Esophagus squamous epithelium (tissue), 4 donors: ENCODE measurements around the gene STK17A.

Source experiments
- POLR2A ChIP-seq, 4 donors: fragments of 450-650 bp; IDR thresholded peaks; one replicate each; pipeline ENCODE4 v1.6.1; 2017; ENCODE audit warnings: antibody characterized with exemption in 4 of 4, mild to moderate bottlenecking in 4 of 4, moderate library complexity in 3 of 4
- TF ChIP-seq, protein P1 (sequence below), 6 experiments: fragments of 450-650 bp in 4 of 6; fragments of 200-600 bp in 2 of 6; sonication (generic) in 2 of 6; IDR thresholded peaks; one replicate each; pipeline ENCODE4 v1.5.1; 2016 to 2019; ENCODE audit warnings: antibody characterized with exemption in 6 of 6, mild to moderate bottlenecking in 4 of 6, moderate library complexity in 4 of 6

DNA sequence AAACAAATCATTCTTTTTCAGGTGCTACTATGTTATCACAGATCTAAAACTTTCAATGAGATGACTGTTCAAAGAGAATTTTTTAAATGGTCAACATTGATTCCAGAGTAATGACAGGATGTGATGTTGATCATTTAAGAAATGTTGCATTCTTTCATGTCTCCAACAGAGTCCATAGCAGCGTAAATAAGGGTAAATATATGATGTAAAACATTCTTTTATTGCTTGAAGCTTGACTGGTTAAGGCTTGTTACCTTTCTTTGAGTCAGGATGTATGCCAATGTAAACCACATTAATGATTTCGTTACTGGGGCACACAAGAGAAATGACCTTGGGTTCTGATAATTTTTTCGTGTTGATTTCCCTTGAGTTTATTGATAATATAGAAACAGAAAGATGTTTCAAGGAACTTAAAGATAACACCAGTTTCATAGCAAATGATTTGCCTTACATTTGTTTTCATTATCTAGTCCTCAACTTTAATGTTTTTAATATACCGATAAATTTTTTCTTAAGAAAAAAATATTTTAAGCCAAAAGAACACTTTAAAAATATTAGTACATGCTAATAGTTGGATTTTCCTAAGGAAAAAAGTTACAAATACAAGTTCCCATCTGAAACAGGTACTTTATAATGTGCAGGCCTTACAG lies 3.5 kb downstream of the STK17A start:
- TF ChIP-seq, protein P1, sequence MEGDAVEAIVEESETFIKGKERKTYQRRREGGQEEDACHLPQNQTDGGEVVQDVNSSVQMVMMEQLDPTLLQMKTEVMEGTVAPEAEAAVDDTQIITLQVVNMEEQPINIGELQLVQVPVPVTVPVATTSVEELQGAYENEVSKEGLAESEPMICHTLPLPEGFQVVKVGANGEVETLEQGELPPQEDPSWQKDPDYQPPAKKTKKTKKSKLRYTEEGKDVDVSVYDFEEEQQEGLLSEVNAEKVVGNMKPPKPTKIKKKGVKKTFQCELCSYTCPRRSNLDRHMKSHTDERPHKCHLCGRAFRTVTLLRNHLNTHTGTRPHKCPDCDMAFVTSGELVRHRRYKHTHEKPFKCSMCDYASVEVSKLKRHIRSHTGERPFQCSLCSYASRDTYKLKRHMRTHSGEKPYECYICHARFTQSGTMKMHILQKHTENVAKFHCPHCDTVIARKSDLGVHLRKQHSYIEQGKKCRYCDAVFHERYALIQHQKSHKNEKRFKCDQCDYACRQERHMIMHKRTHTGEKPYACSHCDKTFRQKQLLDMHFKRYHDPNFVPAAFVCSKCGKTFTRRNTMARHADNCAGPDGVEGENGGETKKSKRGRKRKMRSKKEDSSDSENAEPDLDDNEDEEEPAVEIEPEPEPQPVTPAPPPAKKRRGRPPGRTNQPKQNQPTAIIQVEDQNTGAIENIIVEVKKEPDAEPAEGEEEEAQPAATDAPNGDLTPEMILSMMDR (IDR thresholded peaks at IDR 0.05): no peak
- no peak for TF ChIP-seq POLR2A (IDR thresholded peaks at IDR 0.05)
